GM23338 (cell line): ENCODE data around the gene SLC12A7. TPM values are rescaled to one million over a fixed set of nuclear protein-coding genes. Genes with fewer than 3 reads are reported as not detected.

Experiments used
- ATAC-seq: fragments of 200-7000 bp; cut with Tn5 transposase; 3 replicates; pipeline ENCODE4 v1.9.1; 2020
- DNase-seq: peaks from one replicate; pipeline ENCODE4 v3.0.0-alpha.2; 2015; ENCODE audit warnings: low spot score
- H2AFZ ChIP-seq: fragments of 200-600 bp; sonication (generic); 2 replicates; pipeline ENCODE4 v1.8.0; 2016; ENCODE audit warnings: antibody characterized with exemption, mild to moderate bottlenecking, moderate library complexity
- H3F3A ChIP-seq: fragments of 200-600 bp; sonication (generic); replicated peaks from 2 replicates; pipeline ENCODE4 v1.8.0; 2017; ENCODE audit warnings: antibody characterized with exemption, mixed run types, low read depth
- H3K27ac ChIP-seq: fragments of 200-600 bp; sonication (generic); 2 replicates; pipeline ENCODE4 v1.6.1; 2016; ENCODE audit warnings: low read depth
- H3K27me3 ChIP-seq: fragments of 200-600 bp; sonication (generic); 2 replicates; pipeline ENCODE4 v1.8.0; 2016; ENCODE audit warnings: mild to moderate bottlenecking, mixed run types, moderate library complexity; ENCODE audit not compliant: insufficient read depth
- H3K36me3 ChIP-seq: fragments of 200-600 bp; sonication (generic); 2 replicates; pipeline ENCODE4 v1.8.0; 2016; ENCODE audit warnings: mild to moderate bottlenecking; ENCODE audit not compliant: insufficient read depth
- H3K4me1 ChIP-seq: fragments of 200-600 bp; sonication (generic); 2 replicates; pipeline ENCODE4 v1.8.0; 2016; ENCODE audit warnings: mild to moderate bottlenecking, moderate library complexity; ENCODE audit not compliant: insufficient read depth
- H3K4me2 ChIP-seq: fragments of 200-600 bp; sonication (generic); 2 replicates; pipeline ENCODE4 v1.7.1; 2017; ENCODE audit warnings: mixed run types
- H3K4me3 ChIP-seq: fragments of 200-600 bp; sonication (generic); 2 replicates; pipeline ENCODE4 v1.6.1; 2016; ENCODE audit warnings: mixed run types
- H3K79me2 ChIP-seq: fragments of 200-600 bp; sonication (generic); replicated peaks from 2 replicates; pipeline ENCODE4 v1.8.0; 2017; ENCODE audit warnings: mild to moderate bottlenecking; ENCODE audit not compliant: insufficient read depth
- H3K9me2 ChIP-seq: fragments of 200-600 bp; sonication (generic); 2 replicates; pipeline ENCODE4 v1.8.0; 2017; ENCODE audit not compliant: insufficient read depth
- H4K20me1 ChIP-seq: fragments of 200-600 bp; sonication (generic); replicated peaks from 2 replicates; pipeline ENCODE4 v1.8.0; 2017; ENCODE audit warnings: mild to moderate bottlenecking; ENCODE audit not compliant: insufficient read depth
- H3K27ac Mint-ChIP-seq: 2 replicates; pipeline ENCODE4 v1.8.0; 2020; ENCODE audit warnings: inconsistent platforms, mild to moderate bottlenecking, moderate library complexity, mixed read lengths
- H3K27me3 Mint-ChIP-seq: 3 replicates; pipeline ENCODE4 v1.8.0; 2022; ENCODE audit warnings: low read depth, mild to moderate bottlenecking, moderate library complexity, mixed read lengths, inconsistent platforms; ENCODE audit not compliant: insufficient read depth, poor library complexity
- H3K36me3 Mint-ChIP-seq: 3 replicates; pipeline ENCODE4 v1.8.0; 2021; ENCODE audit warnings: low read depth, mild to moderate bottlenecking, inconsistent platforms, moderate library complexity, mixed read lengths
- H3K4me1 Mint-ChIP-seq: 3 replicates; pipeline ENCODE4 v1.8.0; 2020; ENCODE audit warnings: mild to moderate bottlenecking, inconsistent platforms, mixed read lengths
- H3K4me3 Mint-ChIP-seq: 3 replicates; pipeline ENCODE4 v1.8.0; 2021; ENCODE audit warnings: moderate library complexity, mild to moderate bottlenecking, inconsistent platforms, mixed read lengths
- H3K9me3 Mint-ChIP-seq: 3 replicates; pipeline ENCODE4 v1.8.0; 2020; ENCODE audit warnings: moderate library complexity, mild to moderate bottlenecking, inconsistent platforms, mixed read lengths
- CREB1 ChIP-seq: fragments of 250-450 bp; sonication (Bioruptor Pico); IDR thresholded peaks from 2 replicates; pipeline ENCODE4 v1.5.0; 2020; ENCODE audit warnings: low read depth, mild to moderate bottlenecking, moderate library complexity
- EZH2 ChIP-seq: fragments of 200-600 bp; sonication (generic); IDR thresholded peaks from one replicate; pipeline ENCODE4 v1.8.0; 2017; ENCODE audit warnings: antibody characterized with exemption, mild to moderate bottlenecking, low read depth; ENCODE audit not compliant: unreplicated experiment
- EZH2phosphoT487 ChIP-seq: fragments of 200-600 bp; sonication (generic); IDR thresholded peaks from one replicate; pipeline ENCODE4 v1.8.1; 2018; ENCODE audit warnings: antibody characterized with exemption; ENCODE audit not compliant: unreplicated experiment
- NANOG ChIP-seq: IDR thresholded peaks from 2 replicates; pipeline ENCODE4 v1.6.1; 2016; ENCODE audit warnings: antibody characterized with exemption, borderline replicate concordance
- POLR2AphosphoS5 ChIP-seq: IDR thresholded peaks from 2 replicates; pipeline ENCODE4 v1.6.1; 2016; ENCODE audit warnings: antibody characterized with exemption, low read depth
- STAT1 ChIP-seq: IDR thresholded peaks from one replicate; pipeline ENCODE4 v1.6.1; 2016; ENCODE audit warnings: antibody characterized with exemption; ENCODE audit not compliant: unreplicated experiment
- ZNF114 ChIP-seq: fragments of 250-450 bp; sonication (Bioruptor Pico); IDR thresholded peaks from 2 replicates; pipeline ENCODE4 v1.5.0; 2020; ENCODE audit warnings: mild to moderate bottlenecking, moderate library complexity
- ZNF331 ChIP-seq: fragments of 250-450 bp; sonication (Bioruptor Pico); IDR thresholded peaks from 2 replicates; pipeline ENCODE4 v1.5.0; 2020; ENCODE audit warnings: low read depth, mild to moderate bottlenecking, moderate library complexity
- polyA plus RNA-seq: library from polyadenylated mRNA; unstranded; fragments of >200 nt; fragmentation: Nextera tagmentation; extraction: Ambion mirVana; gene quantifications from 2 replicates; pipeline ENCODE4 v1.2.1, GENCODE V29; 2016
- total RNA-seq: library from RNA; depleted of rRNA; stranded (reverse); fragments of >200 nt; shearing (Covaris generic); gene quantifications from 2 replicates; pipeline ENCODE4 v1.2.3, GENCODE V29; 2014
- TF ChIP-seq, protein P1 (sequence below): IDR thresholded peaks from one replicate; pipeline ENCODE4 v1.6.1; 2018; ENCODE audit warnings: antibody characterized with exemption; ENCODE audit not compliant: unreplicated experiment
- TF ChIP-seq, protein P2 (sequence below): IDR thresholded peaks from 2 replicates; pipeline ENCODE4 v1.6.1; 2016; ENCODE audit warnings: antibody characterized with exemption
- TF ChIP-seq, protein P3 (sequence below): fragments of 250-450 bp; sonication (Bioruptor Pico); IDR thresholded peaks from 2 replicates; pipeline ENCODE4 v1.5.0; 2020; ENCODE audit warnings: mild to moderate bottlenecking, moderate library complexity
- TF ChIP-seq, protein P4 (sequence below), 2 experiments: fragments of 200-600 bp in 1 of 2; sonication (generic) in 1 of 2; conservative IDR thresholded peaks; 2 replicates each; pipeline versions ENCODE4 v1.5.1 to v1.6.1; 2016 to 2017; ENCODE audit warnings: antibody characterized with exemption in 2 of 2, low read depth in 2 of 2, mild to moderate bottlenecking in 2 of 2, moderate library complexity in 1 of 2

The SLC12A7 gene
- total and polyA plus RNA-seq, 2 experiments from 2014 or later, result 7.4 to 32.2 TPM

DNA sequence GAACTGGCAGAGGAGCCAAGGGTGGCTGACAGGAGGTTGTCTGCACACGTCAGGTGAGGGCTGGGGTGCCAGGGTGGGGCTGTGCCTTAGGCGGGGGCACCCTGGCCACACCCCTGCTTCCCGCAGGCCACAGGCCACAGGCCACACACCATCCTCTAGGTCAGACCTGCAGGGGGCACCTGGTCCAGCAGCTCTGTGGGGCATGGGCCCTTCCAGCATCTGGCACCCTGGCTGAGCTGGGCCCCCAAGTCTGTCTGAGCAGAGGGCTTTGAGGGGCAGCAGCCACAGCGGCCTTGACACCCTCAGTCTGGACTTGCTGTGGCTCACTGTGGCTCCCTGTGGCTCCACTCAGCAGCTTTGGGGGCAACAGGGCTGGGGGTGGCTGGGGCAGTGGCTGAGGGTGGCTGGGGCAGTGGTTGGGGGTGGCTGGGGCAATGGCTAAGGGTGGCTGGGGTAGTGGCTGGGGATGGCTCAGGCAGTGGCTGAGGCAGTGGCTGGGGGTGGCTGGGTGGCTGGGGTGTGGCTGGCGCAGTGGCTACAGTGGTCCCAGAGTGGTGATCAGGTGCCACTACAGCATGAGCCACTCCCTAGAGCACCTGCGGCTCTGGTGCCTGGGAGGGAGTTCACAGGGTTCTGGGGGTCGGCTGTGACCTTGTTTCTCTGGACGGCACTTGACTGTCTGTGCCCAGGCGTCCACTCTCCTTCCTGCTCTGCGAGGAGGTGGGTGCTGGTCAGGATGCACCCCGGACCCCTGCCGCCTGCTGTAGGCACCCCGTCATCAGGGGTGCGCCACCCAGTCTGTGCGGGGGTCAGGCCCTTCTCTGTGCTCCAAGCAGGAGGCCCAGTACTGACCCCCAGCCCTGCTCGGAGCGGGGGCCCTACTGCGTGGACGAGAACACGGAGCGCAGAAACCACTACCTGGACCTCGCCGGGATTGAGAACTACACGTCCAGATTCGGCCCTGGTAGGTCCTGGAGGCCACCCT is 76.2 kb downstream of the SLC12A7 start:
- H4K20me1 ChIP-seq, result no peaks in the 10 kb centered on the region
- peaks cover 5% of the 10 kb centered on the region for H3K27me3 Mint-ChIP-seq
- no peaks in the 10 kb centered on the region for H3K79me2 ChIP-seq
- H3K27ac Mint-ChIP-seq, result no peak overlapping the region
- H3K27me3 ChIP-seq, result no peaks in the 10 kb centered on the region
- H3K4me3 ChIP-seq, result no peak overlapping the region
- H3K4me2 ChIP-seq, result no peak overlapping the region
- DNase-seq, result no peak
- no peak overlapping the region for H3K27ac ChIP-seq
- H3K4me1 Mint-ChIP-seq, result peaks cover 3% of the 10 kb centered on the region; the same call in 2 of the 3 replicates
- TF ChIP-seq, protein P1, sequence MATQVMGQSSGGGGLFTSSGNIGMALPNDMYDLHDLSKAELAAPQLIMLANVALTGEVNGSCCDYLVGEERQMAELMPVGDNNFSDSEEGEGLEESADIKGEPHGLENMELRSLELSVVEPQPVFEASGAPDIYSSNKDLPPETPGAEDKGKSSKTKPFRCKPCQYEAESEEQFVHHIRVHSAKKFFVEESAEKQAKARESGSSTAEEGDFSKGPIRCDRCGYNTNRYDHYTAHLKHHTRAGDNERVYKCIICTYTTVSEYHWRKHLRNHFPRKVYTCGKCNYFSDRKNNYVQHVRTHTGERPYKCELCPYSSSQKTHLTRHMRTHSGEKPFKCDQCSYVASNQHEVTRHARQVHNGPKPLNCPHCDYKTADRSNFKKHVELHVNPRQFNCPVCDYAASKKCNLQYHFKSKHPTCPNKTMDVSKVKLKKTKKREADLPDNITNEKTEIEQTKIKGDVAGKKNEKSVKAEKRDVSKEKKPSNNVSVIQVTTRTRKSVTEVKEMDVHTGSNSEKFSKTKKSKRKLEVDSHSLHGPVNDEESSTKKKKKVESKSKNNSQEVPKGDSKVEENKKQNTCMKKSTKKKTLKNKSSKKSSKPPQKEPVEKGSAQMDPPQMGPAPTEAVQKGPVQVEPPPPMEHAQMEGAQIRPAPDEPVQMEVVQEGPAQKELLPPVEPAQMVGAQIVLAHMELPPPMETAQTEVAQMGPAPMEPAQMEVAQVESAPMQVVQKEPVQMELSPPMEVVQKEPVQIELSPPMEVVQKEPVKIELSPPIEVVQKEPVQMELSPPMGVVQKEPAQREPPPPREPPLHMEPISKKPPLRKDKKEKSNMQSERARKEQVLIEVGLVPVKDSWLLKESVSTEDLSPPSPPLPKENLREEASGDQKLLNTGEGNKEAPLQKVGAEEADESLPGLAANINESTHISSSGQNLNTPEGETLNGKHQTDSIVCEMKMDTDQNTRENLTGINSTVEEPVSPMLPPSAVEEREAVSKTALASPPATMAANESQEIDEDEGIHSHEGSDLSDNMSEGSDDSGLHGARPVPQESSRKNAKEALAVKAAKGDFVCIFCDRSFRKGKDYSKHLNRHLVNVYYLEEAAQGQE, result no peak
- no peak for TF ChIP-seq STAT1
- TF ChIP-seq, protein P2, sequence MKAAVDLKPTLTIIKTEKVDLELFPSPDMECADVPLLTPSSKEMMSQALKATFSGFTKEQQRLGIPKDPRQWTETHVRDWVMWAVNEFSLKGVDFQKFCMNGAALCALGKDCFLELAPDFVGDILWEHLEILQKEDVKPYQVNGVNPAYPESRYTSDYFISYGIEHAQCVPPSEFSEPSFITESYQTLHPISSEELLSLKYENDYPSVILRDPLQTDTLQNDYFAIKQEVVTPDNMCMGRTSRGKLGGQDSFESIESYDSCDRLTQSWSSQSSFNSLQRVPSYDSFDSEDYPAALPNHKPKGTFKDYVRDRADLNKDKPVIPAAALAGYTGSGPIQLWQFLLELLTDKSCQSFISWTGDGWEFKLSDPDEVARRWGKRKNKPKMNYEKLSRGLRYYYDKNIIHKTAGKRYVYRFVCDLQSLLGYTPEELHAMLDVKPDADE, result no peak
- no peak for TF ChIP-seq NANOG
- no peak for TF ChIP-seq POLR2AphosphoS5
- TF ChIP-seq, protein P3, sequence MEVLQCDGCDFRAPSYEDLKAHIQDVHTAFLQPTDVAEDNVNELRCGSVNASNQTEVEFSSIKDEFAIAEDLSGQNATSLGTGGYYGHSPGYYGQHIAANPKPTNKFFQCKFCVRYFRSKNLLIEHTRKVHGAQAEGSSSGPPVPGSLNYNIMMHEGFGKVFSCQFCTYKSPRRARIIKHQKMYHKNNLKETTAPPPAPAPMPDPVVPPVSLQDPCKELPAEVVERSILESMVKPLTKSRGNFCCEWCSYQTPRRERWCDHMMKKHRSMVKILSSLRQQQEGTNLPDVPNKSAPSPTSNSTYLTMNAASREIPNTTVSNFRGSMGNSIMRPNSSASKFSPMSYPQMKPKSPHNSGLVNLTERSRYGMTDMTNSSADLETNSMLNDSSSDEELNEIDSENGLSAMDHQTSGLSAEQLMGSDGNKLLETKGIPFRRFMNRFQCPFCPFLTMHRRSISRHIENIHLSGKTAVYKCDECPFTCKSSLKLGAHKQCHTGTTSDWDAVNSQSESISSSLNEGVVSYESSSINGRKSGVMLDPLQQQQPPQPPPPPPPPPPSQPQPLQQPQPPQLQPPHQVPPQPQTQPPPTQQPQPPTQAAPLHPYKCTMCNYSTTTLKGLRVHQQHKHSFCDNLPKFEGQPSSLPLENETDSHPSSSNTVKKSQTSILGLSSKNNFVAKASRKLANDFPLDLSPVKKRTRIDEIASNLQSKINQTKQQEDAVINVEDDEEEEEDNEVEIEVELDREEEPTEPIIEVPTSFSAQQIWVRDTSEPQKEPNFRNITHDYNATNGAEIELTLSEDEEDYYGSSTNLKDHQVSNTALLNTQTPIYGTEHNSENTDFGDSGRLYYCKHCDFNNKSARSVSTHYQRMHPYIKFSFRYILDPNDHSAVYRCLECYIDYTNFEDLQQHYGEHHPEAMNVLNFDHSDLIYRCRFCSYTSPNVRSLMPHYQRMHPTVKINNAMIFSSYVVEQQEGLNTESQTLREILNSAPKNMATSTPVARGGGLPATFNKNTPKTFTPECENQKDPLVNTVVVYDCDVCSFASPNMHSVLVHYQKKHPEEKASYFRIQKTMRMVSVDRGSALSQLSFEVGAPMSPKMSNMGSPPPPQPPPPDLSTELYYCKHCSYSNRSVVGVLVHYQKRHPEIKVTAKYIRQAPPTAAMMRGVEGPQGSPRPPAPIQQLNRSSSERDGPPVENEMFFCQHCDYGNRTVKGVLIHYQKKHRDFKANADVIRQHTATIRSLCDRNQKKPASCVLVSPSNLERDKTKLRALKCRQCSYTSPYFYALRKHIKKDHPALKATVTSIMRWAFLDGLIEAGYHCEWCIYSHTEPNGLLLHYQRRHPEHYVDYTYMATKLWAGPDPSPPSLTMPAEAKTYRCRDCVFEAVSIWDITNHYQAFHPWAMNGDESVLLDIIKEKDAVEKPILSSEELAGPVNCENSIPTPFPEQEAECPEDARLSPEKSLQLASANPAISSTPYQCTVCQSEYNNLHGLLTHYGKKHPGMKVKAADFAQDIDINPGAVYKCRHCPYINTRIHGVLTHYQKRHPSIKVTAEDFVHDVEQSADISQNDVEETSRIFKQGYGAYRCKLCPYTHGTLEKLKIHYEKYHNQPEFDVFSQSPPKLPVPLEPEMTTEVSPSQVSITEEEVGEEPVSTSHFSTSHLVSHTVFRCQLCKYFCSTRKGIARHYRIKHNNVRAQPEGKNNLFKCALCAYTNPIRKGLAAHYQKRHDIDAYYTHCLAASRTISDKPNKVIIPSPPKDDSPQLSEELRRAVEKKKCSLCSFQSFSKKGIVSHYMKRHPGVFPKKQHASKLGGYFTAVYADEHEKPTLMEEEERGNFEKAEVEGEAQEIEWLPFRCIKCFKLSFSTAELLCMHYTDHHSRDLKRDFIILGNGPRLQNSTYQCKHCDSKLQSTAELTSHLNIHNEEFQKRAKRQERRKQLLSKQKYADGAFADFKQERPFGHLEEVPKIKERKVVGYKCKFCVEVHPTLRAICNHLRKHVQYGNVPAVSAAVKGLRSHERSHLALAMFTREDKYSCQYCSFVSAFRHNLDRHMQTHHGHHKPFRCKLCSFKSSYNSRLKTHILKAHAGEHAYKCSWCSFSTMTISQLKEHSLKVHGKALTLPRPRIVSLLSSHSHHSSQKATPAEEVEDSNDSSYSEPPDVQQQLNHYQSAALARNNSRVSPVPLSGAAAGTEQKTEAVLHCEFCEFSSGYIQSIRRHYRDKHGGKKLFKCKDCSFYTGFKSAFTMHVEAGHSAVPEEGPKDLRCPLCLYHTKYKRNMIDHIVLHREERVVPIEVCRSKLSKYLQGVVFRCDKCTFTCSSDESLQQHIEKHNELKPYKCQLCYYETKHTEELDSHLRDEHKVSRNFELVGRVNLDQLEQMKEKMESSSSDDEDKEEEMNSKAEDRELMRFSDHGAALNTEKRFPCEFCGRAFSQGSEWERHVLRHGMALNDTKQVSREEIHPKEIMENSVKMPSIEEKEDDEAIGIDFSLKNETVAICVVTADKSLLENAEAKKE, result no peak
- TF ChIP-seq, protein P4, sequence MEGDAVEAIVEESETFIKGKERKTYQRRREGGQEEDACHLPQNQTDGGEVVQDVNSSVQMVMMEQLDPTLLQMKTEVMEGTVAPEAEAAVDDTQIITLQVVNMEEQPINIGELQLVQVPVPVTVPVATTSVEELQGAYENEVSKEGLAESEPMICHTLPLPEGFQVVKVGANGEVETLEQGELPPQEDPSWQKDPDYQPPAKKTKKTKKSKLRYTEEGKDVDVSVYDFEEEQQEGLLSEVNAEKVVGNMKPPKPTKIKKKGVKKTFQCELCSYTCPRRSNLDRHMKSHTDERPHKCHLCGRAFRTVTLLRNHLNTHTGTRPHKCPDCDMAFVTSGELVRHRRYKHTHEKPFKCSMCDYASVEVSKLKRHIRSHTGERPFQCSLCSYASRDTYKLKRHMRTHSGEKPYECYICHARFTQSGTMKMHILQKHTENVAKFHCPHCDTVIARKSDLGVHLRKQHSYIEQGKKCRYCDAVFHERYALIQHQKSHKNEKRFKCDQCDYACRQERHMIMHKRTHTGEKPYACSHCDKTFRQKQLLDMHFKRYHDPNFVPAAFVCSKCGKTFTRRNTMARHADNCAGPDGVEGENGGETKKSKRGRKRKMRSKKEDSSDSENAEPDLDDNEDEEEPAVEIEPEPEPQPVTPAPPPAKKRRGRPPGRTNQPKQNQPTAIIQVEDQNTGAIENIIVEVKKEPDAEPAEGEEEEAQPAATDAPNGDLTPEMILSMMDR (conservative IDR thresholded peaks at IDR 0.05; ENCODE audit: low read depth in 2 of 2), result no peak
- TF ChIP-seq EZH2, result no peak
- no peak for TF ChIP-seq ZNF331 (CRISPR knock-in tag)
- TF ChIP-seq EZH2phosphoT487, result no peak
- TF ChIP-seq CREB1 (CRISPR knock-in tag), result no peak
- TF ChIP-seq ZNF114 (CRISPR knock-in tag), result no peak
- no peaks in the 10 kb centered on the region for H3K4me1 ChIP-seq
- no peaks in the 10 kb centered on the region for H3F3A ChIP-seq
- H2AFZ ChIP-seq, result no peak overlapping the region
- no peaks in the 10 kb centered on the region for H3K9me2 ChIP-seq
- peaks cover 15% of the 10 kb centered on the region for H3K9me3 Mint-ChIP-seq
- no peaks in the 10 kb centered on the region for H3K36me3 ChIP-seq
- H3K4me3 Mint-ChIP-seq, result no peak overlapping the region
- peaks cover 14% of the 10 kb centered on the region for H3K36me3 Mint-ChIP-seq
- no peak for ATAC-seq
